ENCODE results near the gene LEKR1. TPM values are rescaled to one million over a fixed set of nuclear protein-coding genes. Genes with fewer than 3 reads are reported as not detected.

Gene LEKR1
- polyA plus RNA-seq, 1 donor from 2014 or later, result 2.7 TPM

- no peak overlapping the region for H3K4me3 ChIP-seq (ENCODE audit: low read length)
- H4K20me1 ChIP-seq (ENCODE audit: insufficient read depth), result no peaks in the 10 kb centered on the region
- H2AFZ ChIP-seq (ENCODE audit: low read depth, low read length), result no peak overlapping the region
- no peak for TF ChIP-seq EP300 (conservative IDR thresholded peaks at IDR 0.05; ENCODE audit: poor library complexity, severe bottlenecking)
- no peak for TF ChIP-seq MXI1 (conservative IDR thresholded peaks at IDR 0.05; ENCODE audit: poor library complexity, severe bottlenecking)
- no peak for TF ChIP-seq RAD21 (conservative IDR thresholded peaks at IDR 0.05)
- no peak for TF ChIP-seq REST (IDR thresholded peaks at IDR 0.05; ENCODE audit: borderline replicate concordance)
- TF ChIP-seq EZH2 (IDR thresholded peaks at IDR 0.05; ENCODE audit: borderline replicate concordance, insufficient read depth, low read length, poor library complexity, severe bottlenecking), result no peak
- no peak for TF ChIP-seq SMC3 (conservative IDR thresholded peaks at IDR 0.05; ENCODE audit: poor library complexity)
- no peak for TF ChIP-seq CTCF (IDR thresholded peaks at IDR 0.05; ENCODE audit: poor library complexity, severe bottlenecking)
- no peak for TF ChIP-seq POLR2AphosphoS5 (IDR thresholded peaks at IDR 0.05)
- H3K9me3 ChIP-seq (ENCODE audit: low read length), result no peaks in the 10 kb centered on the region
- H3K4me2 ChIP-seq (ENCODE audit: low read length), result no peak overlapping the region
- no peaks in the 10 kb centered on the region for H3K36me3 ChIP-seq (ENCODE audit: insufficient read depth, low read length)
- H3K27me3 ChIP-seq (ENCODE audit: insufficient read depth, low read depth, low read length), result no peaks in the 10 kb centered on the region
- H3K79me2 ChIP-seq (replicated peaks; ENCODE audit: insufficient read depth, low read length), result no peaks in the 10 kb centered on the region
- no peak overlapping the region for H3K27ac ChIP-seq (ENCODE audit: low read length)
- H3K9ac ChIP-seq (ENCODE audit: low read length), result no peak overlapping the region
- H3F3A ChIP-seq (ENCODE audit: insufficient read depth, low read length, poor library complexity, severe bottlenecking), result no peaks in the 10 kb centered on the region
- H3K9me2 ChIP-seq (ENCODE audit: insufficient read depth, low read length), result no peaks in the 10 kb centered on the region
Observed at GRCh38 chr3:156793400-156793799, 32.8 kb upstream of the LEKR1 start.

GRCh38 chr3:156793851-156794250 is 32.3 kb upstream of the LEKR1 start:
- Histone ChIP-seq H3F3A (ENCODE audit: insufficient read depth, low read length, poor library complexity, severe bottlenecking) (no peaks in the 10 kb centered on the region), H3K9me2 (ENCODE audit: insufficient read depth, low read length) (no peaks in the 10 kb centered on the region), H3K9me3 (ENCODE audit: low read length) (no peaks in the 10 kb centered on the region), H3K36me3 (ENCODE audit: insufficient read depth, low read length) (no peaks in the 10 kb centered on the region), H3K27ac (ENCODE audit: low read length) (no peak overlapping the region), H4K20me1 (ENCODE audit: insufficient read depth) (no peaks in the 10 kb centered on the region), H3K4me3 (ENCODE audit: low read length) (no peak overlapping the region), H3K9ac (ENCODE audit: low read length) (no peak overlapping the region), H3K79me2 (replicated peaks; ENCODE audit: insufficient read depth, low read length) (no peaks in the 10 kb centered on the region), H2AFZ (ENCODE audit: low read depth, low read length) (no peak overlapping the region), H3K4me2 (ENCODE audit: low read length) (no peak overlapping the region), H3K27me3 (ENCODE audit: insufficient read depth, low read depth, low read length) (no peaks in the 10 kb centered on the region)
- TF ChIP-seq POLR2AphosphoS5 (IDR thresholded peaks at IDR 0.05), result no peak
- TF ChIP-seq REST (IDR thresholded peaks at IDR 0.05; ENCODE audit: borderline replicate concordance), result no peak

Data from neural cell (in vitro differentiated cells).